Chondrocyte (in vitro differentiated cells): ENCODE results near the gene SLFN12. TPM values are rescaled to one million over a fixed set of nuclear protein-coding genes. Genes with fewer than 3 reads are reported as not detected.

Source experiments
- DNase-seq: peaks from one replicate; pipeline ENCODE4 v3.0.0; 2021; ENCODE audit warnings: mixed read lengths, low spot score
- H3K27ac Mint-ChIP-seq: one replicate; pipeline ENCODE4 v1.8.0; 2021; ENCODE audit warnings: mild to moderate bottlenecking, moderate library complexity, mixed read lengths; ENCODE audit not compliant: unreplicated experiment
- H3K27me3 Mint-ChIP-seq: 2 replicates; pipeline ENCODE4 v1.8.0; 2021; ENCODE audit warnings: low read depth, mixed read lengths
- H3K36me3 Mint-ChIP-seq: 2 replicates; pipeline ENCODE4 v1.8.0; 2021; ENCODE audit warnings: low read depth, mixed read lengths
- H3K4me1 Mint-ChIP-seq: 2 replicates; pipeline ENCODE4 v1.8.0; 2021; ENCODE audit warnings: low read depth, mild to moderate bottlenecking, mixed read lengths
- H3K4me3 Mint-ChIP-seq: one replicate; pipeline ENCODE4 v1.8.0; 2021; ENCODE audit warnings: mild to moderate bottlenecking, moderate library complexity, mixed read lengths; ENCODE audit not compliant: unreplicated experiment
- H3K9me3 Mint-ChIP-seq: 2 replicates; pipeline ENCODE4 v1.8.0; 2021; ENCODE audit warnings: low read depth, mixed read lengths
- total RNA-seq: library from RNA; stranded (reverse); gene quantifications from 3 replicates; pipeline ENCODE4 v1.2.1, GENCODE V29; 2021
- TF ChIP-seq, protein P1 (sequence below): fragments of 200-600 bp; sonication (generic); IDR thresholded peaks from 2 replicates; pipeline ENCODE4 v1.5.0; 2021; ENCODE audit warnings: antibody characterized with exemption, mild to moderate bottlenecking, moderate library complexity

The SLFN12 gene
- total RNA-seq, 1 donor from 2014 or later: 10.5 TPM

DNA sequence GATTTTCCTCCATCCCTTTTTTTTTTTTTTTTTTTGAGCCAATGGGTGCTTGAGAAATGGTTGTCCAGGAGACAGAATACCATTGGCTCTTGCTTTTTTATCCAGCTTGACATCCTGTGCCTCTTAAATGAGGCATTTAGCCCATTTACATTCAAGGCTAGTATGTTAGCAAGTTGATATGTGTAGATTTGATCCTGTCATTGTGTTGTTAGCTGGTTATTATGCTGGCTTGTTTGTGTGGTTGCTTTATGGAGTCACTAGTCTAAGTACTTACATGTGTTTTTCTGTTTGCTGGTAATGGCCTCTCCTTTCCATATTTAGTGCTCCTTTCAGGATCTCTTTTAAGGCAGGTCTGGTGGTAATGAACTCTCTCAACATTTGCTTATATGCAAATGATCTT is 44.8 kb downstream of the SLFN12 start:
- no peak overlapping the region for H3K27ac Mint-ChIP-seq
- H3K27me3 Mint-ChIP-seq: peaks cover 13% of the 10 kb centered on the region
- DNase-seq: no peak
- TF ChIP-seq, protein P1, sequence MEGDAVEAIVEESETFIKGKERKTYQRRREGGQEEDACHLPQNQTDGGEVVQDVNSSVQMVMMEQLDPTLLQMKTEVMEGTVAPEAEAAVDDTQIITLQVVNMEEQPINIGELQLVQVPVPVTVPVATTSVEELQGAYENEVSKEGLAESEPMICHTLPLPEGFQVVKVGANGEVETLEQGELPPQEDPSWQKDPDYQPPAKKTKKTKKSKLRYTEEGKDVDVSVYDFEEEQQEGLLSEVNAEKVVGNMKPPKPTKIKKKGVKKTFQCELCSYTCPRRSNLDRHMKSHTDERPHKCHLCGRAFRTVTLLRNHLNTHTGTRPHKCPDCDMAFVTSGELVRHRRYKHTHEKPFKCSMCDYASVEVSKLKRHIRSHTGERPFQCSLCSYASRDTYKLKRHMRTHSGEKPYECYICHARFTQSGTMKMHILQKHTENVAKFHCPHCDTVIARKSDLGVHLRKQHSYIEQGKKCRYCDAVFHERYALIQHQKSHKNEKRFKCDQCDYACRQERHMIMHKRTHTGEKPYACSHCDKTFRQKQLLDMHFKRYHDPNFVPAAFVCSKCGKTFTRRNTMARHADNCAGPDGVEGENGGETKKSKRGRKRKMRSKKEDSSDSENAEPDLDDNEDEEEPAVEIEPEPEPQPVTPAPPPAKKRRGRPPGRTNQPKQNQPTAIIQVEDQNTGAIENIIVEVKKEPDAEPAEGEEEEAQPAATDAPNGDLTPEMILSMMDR: no peak
- peaks cover 38% of the 10 kb centered on the region for H3K9me3 Mint-ChIP-seq
- no peaks in the 10 kb centered on the region for H3K4me1 Mint-ChIP-seq
- H3K4me3 Mint-ChIP-seq: no peak overlapping the region
- H3K36me3 Mint-ChIP-seq: peaks cover 5% of the 10 kb centered on the region

DNA sequence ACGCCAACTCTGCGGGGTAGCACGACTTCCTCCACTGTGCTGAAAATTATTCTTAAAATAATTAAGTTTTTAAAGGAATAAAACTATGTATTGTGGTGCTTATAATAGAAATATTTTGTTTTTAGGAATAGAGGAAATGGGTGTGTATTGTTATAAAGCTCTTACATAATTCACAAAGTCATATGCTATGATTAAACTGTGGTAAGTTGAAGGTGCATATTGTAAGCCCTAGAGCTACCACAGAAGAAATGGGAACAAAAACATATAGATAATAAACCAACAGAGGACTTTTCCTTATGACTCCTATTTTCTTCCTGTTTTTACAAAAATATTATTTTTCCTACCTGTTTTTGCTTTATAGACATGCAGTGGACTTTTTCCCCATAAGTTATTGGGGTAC is 54.6 kb downstream of the SLFN12 start:
- peaks cover 20% of the 10 kb centered on the region for H3K4me1 Mint-ChIP-seq

DNA sequence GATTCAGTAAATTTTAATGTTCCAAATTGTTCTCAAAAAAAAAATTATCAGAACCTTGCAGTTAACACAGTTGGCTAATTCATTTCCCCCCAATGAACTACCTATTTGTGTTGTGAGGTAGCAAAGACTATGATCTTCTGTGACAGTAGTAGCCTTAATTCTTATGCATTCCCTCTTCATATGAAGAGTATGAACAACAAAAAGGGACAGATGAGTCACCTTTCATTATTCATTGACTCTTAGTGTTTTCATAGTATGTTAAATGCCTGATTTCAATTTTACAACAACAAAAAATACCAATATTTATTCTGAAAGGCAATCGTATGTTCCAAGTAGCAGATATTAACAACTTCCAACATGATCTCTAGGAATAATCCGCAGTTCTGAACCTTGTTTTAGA is 55.2 kb downstream of the SLFN12 start:
- Mint-ChIP-seq H3K36me3 (peaks cover 3% of the 10 kb centered on the region), H3K27ac (no peak overlapping the region), H3K4me1 (peaks cover 20% of the 10 kb centered on the region), H3K27me3 (peaks cover 39% of the 10 kb centered on the region), H3K9me3 (peaks cover 15% of the 10 kb centered on the region), H3K4me3 (no peak overlapping the region)
- TF ChIP-seq, protein P1: no peak
- no peak for DNase-seq

More for the DNA sequence above, 54.6 kb downstream of the SLFN12 start:
- DNase-seq: no peak
- no peak overlapping the region for H3K27ac Mint-ChIP-seq
- peaks cover 20% of the 10 kb centered on the region for H3K9me3 Mint-ChIP-seq
- no peak overlapping the region for H3K4me3 Mint-ChIP-seq
- peaks cover 42% of the 10 kb centered on the region for H3K27me3 Mint-ChIP-seq
- H3K36me3 Mint-ChIP-seq: peaks cover 3% of the 10 kb centered on the region
- TF ChIP-seq, protein P1: no peak

DNA sequence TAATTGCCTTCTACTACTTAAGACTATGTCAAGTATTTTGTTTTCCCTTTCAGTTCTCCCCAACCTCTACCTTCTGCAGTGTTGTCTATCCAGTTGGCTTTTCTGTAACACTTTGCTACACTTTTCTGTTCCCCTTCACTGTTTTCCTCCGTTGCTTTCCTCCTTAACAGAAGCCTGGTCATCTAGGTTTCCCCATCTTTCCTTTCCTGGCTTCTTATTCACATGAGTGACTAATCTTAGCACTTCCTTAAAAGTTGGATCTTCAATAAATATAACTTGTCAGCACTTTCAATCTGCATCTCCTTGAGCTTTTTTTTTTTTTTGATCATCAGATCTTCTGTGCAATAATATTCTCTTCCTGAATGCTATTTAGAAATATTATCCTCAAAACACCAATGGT is 56.1 kb downstream of the SLFN12 start:
- H3K36me3 Mint-ChIP-seq: peaks cover 3% of the 10 kb centered on the region
- H3K27ac Mint-ChIP-seq: no peak overlapping the region
- TF ChIP-seq, protein P1: no peak
- H3K4me1 Mint-ChIP-seq: peaks cover 27% of the 10 kb centered on the region
- peaks cover 14% of the 10 kb centered on the region for H3K9me3 Mint-ChIP-seq
- no peak overlapping the region for H3K4me3 Mint-ChIP-seq
- no peak for DNase-seq
- peaks cover 40% of the 10 kb centered on the region for H3K27me3 Mint-ChIP-seq

DNA sequence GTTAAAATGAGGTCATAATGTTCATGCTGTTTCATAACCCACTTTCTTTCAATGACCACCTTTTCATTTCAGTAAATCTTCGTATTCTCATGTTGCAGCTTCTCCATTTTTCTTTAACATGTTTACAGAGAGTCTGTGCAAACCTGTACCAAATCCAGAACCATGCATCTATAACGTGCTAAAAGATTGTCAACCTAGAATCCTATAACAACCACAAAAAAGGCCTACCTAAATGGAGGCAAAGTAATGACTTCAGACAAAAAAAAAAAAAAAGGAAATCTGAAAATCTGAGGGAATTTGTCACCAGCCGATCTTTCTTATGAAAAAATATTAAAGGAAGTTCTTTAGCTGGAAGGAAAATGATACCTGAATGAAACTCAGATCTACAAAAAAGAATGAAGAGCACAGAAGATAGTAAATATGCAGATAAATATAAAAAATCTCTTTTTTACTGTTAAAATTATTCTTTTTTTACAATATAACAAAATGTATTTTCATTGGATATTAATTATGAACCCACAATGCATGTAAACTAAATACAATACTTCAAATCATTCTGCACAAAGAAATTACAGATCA is 57.4 kb downstream of the SLFN12 start:
- H3K4me3 Mint-ChIP-seq: peak overlapping the region; percentile 91
- H3K36me3 Mint-ChIP-seq: peaks cover 7% of the 10 kb centered on the region
- TF ChIP-seq, protein P1: no peak
- peak overlapping the region; percentile 99 for H3K27ac Mint-ChIP-seq
- peaks cover 29% of the 10 kb centered on the region for H3K4me1 Mint-ChIP-seq
- no peak for DNase-seq
- peaks cover 51% of the 10 kb centered on the region for H3K27me3 Mint-ChIP-seq
- peaks cover 26% of the 10 kb centered on the region for H3K9me3 Mint-ChIP-seq
